ENCODE results near the gene ASPHD2. TPM values are rescaled to one million over a fixed set of nuclear protein-coding genes. Genes with fewer than 3 reads are reported as not detected.

Gene ASPHD2
- total and polyA plus RNA-seq, 2 of the 13 experiments (the other 11 are each of a cell fraction or from before 2014, with no cell fraction given) = 0.04 TPM

DNA sequence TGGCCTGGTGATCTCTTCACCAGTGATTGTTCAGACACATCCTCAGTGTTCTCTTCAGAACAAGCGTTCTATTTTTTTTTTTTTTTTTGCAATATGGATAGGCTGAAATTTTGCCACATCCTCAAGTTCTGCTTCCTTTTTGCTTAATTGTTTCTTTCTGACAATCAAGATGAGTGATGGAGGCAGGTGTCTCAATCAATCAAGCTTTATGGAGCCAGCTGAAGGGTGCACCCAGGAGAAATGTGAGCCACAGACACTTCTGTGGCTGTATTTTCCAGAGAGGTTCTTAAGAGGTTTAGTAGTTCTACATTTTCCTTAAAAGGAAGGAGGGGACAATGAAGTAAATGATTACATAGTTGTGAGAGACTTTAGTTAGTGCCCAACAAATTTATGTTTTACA, 43.9 kb upstream of the ASPHD2 start:
- no TSS peak for BruUV-seq (replicated peaks)
- FAIRE-seq (no peak), ATAC-seq (no peak)

GRCh38 chr22:26389125-26389524, 39.9 kb upstream of the ASPHD2 start:
- no peaks in the 10 kb centered on the region for H4K20me1 ChIP-seq (ENCODE audit: insufficient read depth, low read length)
- no peak overlapping the region for H3K4me3 ChIP-seq (replicated peaks in 1 of 3; ENCODE audit: insufficient read depth in 1 of 3, low read depth in 2 of 3, low read length in 3 of 3)
- DNase-seq (ENCODE audit: low spot score) = no peak
- no peaks in the 10 kb centered on the region for H3K9me3 ChIP-seq (ENCODE audit: low read length)
- peaks cover 2 to 6% of the 10 kb centered on the region in 2 experiments; a peak in 2 of 5 replicates for H3K27me3 ChIP-seq (ENCODE audit: control insufficient read depth in 1 of 2, insufficient read depth in 2 of 2, low read length in 2 of 2)
- ChIA-PET POLR2A (no interaction called here), CTCF (ENCODE audit: low intra/inter-chr PET ratio, low total read pairs) (no interaction called here)
- H2AFZ ChIP-seq (ENCODE audit: low read length) = no peak overlapping the region
- in situ Hi-C loops (cut with HindIII; ENCODE audit: extremely low pct_ligation_motif_present, low pct_unique_long_range_greater_than_20kb) (no loop called here), intact Hi-C loops (cut with micrococcal nuclease; ENCODE audit: unreplicated experiment) (no loop called here)
- no peak for TF ChIP-seq CSRNP2 (CRISPR knock-in tag; conservative IDR thresholded peaks at IDR 0.05; ENCODE audit: low read depth)
- no peak for TF ChIP-seq CEBPG (CRISPR knock-in tag; IDR thresholded peaks at IDR 0.05)
- TF ChIP-seq FOXP4 (CRISPR knock-in tag; IDR thresholded peaks at IDR 0.05) = no peak
- no peak for TF ChIP-seq MATR3 (CRISPR knock-in tag; IDR thresholded peaks at IDR 0.05)
- TF ChIP-seq MAFK (conservative IDR thresholded peaks at IDR 0.05 in 1 of 2, IDR thresholded peaks at IDR 0.05 in 1 of 2; ENCODE audit: low read length in 2 of 2) = peak; percentile 64 to 88
- peak; percentile 79 for TF ChIP-seq MAFF (IDR thresholded peaks at IDR 0.05; ENCODE audit: low read depth, low read length)
- no peaks in the 10 kb centered on the region for H3K4me1 ChIP-seq (ENCODE audit: insufficient read depth, low read length)
- H3K9ac ChIP-seq (ENCODE audit: insufficient read depth, low read depth, low read length) = no peak overlapping the region
- 12% methylated on average over 3 of the region's 3 CpGs for WGBS (ENCODE audit: low lambda C conversion rate)
- no peak overlapping the region for H3K27ac ChIP-seq (ENCODE audit: extremely low read length, insufficient read depth, low read length)
- H3K36me3 ChIP-seq (replicated peaks in 1 of 2; ENCODE audit: control insufficient read depth in 1 of 2, insufficient read depth in 2 of 2, low read length in 2 of 2) = no peaks in the 10 kb centered on the region
- no peak overlapping the region for H3K4me2 ChIP-seq (ENCODE audit: low read depth, low read length)
- no TSS peak for BruUV-seq (replicated peaks)
- FAIRE-seq = no peak
- ATAC-seq = no peak
- no peaks in the 10 kb centered on the region for H3K79me2 ChIP-seq (ENCODE audit: insufficient read depth, low read length)

More for the DNA sequence above, 43.9 kb upstream of the ASPHD2 start:
- no peak overlapping the region for H3K27ac ChIP-seq (ENCODE audit: extremely low read length, insufficient read depth, low read length)
- peaks cover 0 to 30% of the 10 kb centered on the region in 2 experiments; a peak in 2 of 5 replicates for H3K27me3 ChIP-seq (ENCODE audit: control insufficient read depth in 1 of 2, insufficient read depth in 2 of 2, low read length in 2 of 2)
- POLR2A ChIA-PET = no interaction called here
- H3K79me2 ChIP-seq (ENCODE audit: insufficient read depth, low read length) = no peaks in the 10 kb centered on the region
- 6% methylated on average over 1 of the region's 1 CpG for WGBS (ENCODE audit: low lambda C conversion rate)
- no peak for TF ChIP-seq MIER2 (CRISPR knock-in tag; IDR thresholded peaks at IDR 0.05)
- intact Hi-C loops (cut with micrococcal nuclease; ENCODE audit: unreplicated experiment) = no loop called here
- H3K4me3 ChIP-seq (replicated peaks in 1 of 3; ENCODE audit: insufficient read depth in 1 of 3, low read depth in 2 of 3, low read length in 3 of 3) = no peak overlapping the region
- H3K9ac ChIP-seq (ENCODE audit: insufficient read depth, low read depth, low read length) = no peak overlapping the region
- H3K4me2 ChIP-seq (ENCODE audit: low read depth, low read length) = no peak overlapping the region
- no peak for DNase-seq (ENCODE audit: low spot score)
- no peaks in the 10 kb centered on the region for H3K9me3 ChIP-seq (ENCODE audit: low read length)
- in situ Hi-C loops (cut with HindIII; ENCODE audit: extremely low pct_ligation_motif_present, low pct_unique_long_range_greater_than_20kb) = no loop called here
- H2AFZ ChIP-seq (ENCODE audit: low read length) = no peak overlapping the region
- no peaks in the 10 kb centered on the region for H3K4me1 ChIP-seq (ENCODE audit: insufficient read depth, low read length)
- H3K36me3 ChIP-seq (replicated peaks in 1 of 2; ENCODE audit: control insufficient read depth in 1 of 2, insufficient read depth in 2 of 2, low read length in 2 of 2) = no peaks in the 10 kb centered on the region
- no peaks in the 10 kb centered on the region for H4K20me1 ChIP-seq (ENCODE audit: insufficient read depth, low read length)
- CTCF ChIA-PET (ENCODE audit: low intra/inter-chr PET ratio, low total read pairs) = no interaction called here

Measured in HepG2 (cell line).